ENCODE measurements around the gene SERPINB3.

The SERPINB3 gene

GRCh38 chr18:63683890-63684289, 22.2 kb upstream of the SERPINB3 start:
- H3K4me1 ChIP-seq (ENCODE audit: control insufficient read depth in 1 of 2, insufficient read depth in 1 of 2, low read depth in 1 of 2, low read length in 1 of 2), result peaks cover 5 to 13% of the 10 kb centered on the region in 2 experiments
- no peaks in the 10 kb centered on the region for H3K27me3 ChIP-seq
- no peak overlapping the region for H3K27ac ChIP-seq
- H3K4me3 ChIP-seq (ENCODE audit: low read depth in 1 of 2, low read length in 1 of 2), result no peak overlapping the region
- TF ChIP-seq CTCF (IDR thresholded peaks at IDR 0.05), result no peak
- no peaks in the 10 kb centered on the region for H3K36me3 ChIP-seq
- H3K9me3 ChIP-seq, result no peaks in the 10 kb centered on the region

GRCh38 chr18:63683152-63683551, 21.5 kb upstream of the SERPINB3 start:
- Histone ChIP-seq H3K36me3 (no peaks in the 10 kb centered on the region), H3K9me3 (no peaks in the 10 kb centered on the region), H3K27ac (no peak overlapping the region), H3K4me1 (ENCODE audit: control insufficient read depth in 1 of 2, insufficient read depth in 1 of 2, low read depth in 1 of 2, low read length in 1 of 2) (peaks cover 3 to 10% of the 10 kb centered on the region in 2 experiments), H3K27me3 (no peaks in the 10 kb centered on the region), H3K4me3 (ENCODE audit: low read depth in 1 of 2, low read length in 1 of 2) (no peak overlapping the region)
- TF ChIP-seq CTCF (IDR thresholded peaks at IDR 0.05), result no peak

GRCh38 chr18:63681449-63682340, 20.0 kb upstream of the SERPINB3 start:
- no peaks in the 10 kb centered on the region for H3K27me3 ChIP-seq
- no peak for TF ChIP-seq CTCF (IDR thresholded peaks at IDR 0.05)
- no peak overlapping the region for H3K27ac ChIP-seq
- H3K9me3 ChIP-seq, result no peaks in the 10 kb centered on the region
- peaks cover 17 to 24% of the 10 kb centered on the region in 2 experiments for H3K4me1 ChIP-seq (ENCODE audit: control insufficient read depth in 1 of 2, insufficient read depth in 1 of 2, low read depth in 1 of 2, low read length in 1 of 2)
- no peak overlapping the region for H3K4me3 ChIP-seq (ENCODE audit: low read depth in 1 of 2, low read length in 1 of 2)
- H3K36me3 ChIP-seq, result no peaks in the 10 kb centered on the region

GRCh38 chr18:63679820-63680606, 18.3 kb upstream of the SERPINB3 start:
- TF ChIP-seq CTCF (IDR thresholded peaks at IDR 0.05), result no peak
- no peak overlapping the region for H3K27ac ChIP-seq
- peaks cover 21 to 28% of the 10 kb centered on the region in 2 experiments for H3K4me1 ChIP-seq (ENCODE audit: control insufficient read depth in 1 of 2, insufficient read depth in 1 of 2, low read depth in 1 of 2, low read length in 1 of 2)

GRCh38 chr18:63677500-63678225, 16.0 kb upstream of the SERPINB3 start:
- peak overlapping the region in 1 of 2 experiments; percentile 11 for H3K4me3 ChIP-seq (ENCODE audit: low read depth in 1 of 2, low read length in 1 of 2)
- no peak for TF ChIP-seq CTCF (IDR thresholded peaks at IDR 0.05)
- peak overlapping the region; percentile 75 for H3K27ac ChIP-seq

More at GRCh38 chr18:63679820-63680606, 18.3 kb upstream of the SERPINB3 start:
- H3K36me3 ChIP-seq, result no peaks in the 10 kb centered on the region
- no peaks in the 10 kb centered on the region for H3K27me3 ChIP-seq
- H3K9me3 ChIP-seq, result no peaks in the 10 kb centered on the region
- H3K4me3 ChIP-seq (ENCODE audit: low read depth in 1 of 2, low read length in 1 of 2), result no peak overlapping the region

More at GRCh38 chr18:63677500-63678225, 16.0 kb upstream of the SERPINB3 start:
- H3K27me3 ChIP-seq, result no peaks in the 10 kb centered on the region
- H3K4me1 ChIP-seq (ENCODE audit: control insufficient read depth in 1 of 2, insufficient read depth in 1 of 2, low read depth in 1 of 2, low read length in 1 of 2), result peaks cover 21 to 23% of the 10 kb centered on the region in 2 experiments
- H3K36me3 ChIP-seq, result no peaks in the 10 kb centered on the region
- no peaks in the 10 kb centered on the region for H3K9me3 ChIP-seq
